Skin of body (tissue), 2 donors: ENCODE results near the gene SLC6A19. TPM values are rescaled to one million over a fixed set of nuclear protein-coding genes. Genes with fewer than 3 reads are reported as not detected.

Experiments used
- DNase-seq: peaks from one replicate; lab custom pipeline; 2025; lab: John Stamatoyannopoulos, UW
- total RNA-seq: library from RNA; depleted of rRNA; stranded (reverse); fragments of >200 nt; gene quantifications from one replicate; pipeline ENCODE4 v1.2.3, GENCODE V29; 2014

Gene SLC6A19
- total RNA-seq, 1 donor from 2014 or later: not detected

DNA sequence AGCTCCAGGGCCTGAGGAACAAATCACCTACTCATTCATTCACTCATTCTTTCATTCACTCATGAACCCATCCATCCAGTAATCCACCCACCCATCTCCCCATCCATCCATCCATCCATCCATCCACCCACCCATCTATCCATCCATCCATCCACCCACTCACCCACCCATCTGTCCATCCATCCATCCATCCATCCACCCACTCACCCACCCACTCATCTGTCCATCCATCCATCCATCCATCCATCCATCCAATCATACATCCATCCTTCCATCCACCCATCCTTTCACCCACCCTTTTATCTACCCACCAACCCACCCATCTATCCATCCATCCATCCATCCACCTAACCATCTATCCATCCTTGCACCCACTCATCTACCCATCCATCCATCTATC lies 35.5 kb upstream of the SLC6A19 start:
- no peak for DNase-seq

DNA sequence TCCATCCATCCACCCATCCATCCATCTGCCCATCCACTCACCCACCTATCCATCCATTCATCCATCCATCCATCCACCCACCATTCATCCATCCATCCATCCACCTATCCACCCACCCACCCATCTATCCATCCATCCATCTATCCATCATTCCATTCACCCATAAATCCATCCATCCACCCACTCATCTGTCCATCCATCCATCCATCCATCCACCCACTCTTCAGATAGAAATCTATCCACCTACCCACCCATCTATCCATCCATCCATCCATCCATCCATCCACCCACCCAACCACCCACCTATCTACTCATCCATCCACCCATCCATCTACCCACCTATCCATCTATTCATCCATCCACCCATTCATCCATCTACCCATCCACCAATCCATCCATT lies 35.0 kb upstream of the SLC6A19 start:
- DNase-seq: no peak

DNA sequence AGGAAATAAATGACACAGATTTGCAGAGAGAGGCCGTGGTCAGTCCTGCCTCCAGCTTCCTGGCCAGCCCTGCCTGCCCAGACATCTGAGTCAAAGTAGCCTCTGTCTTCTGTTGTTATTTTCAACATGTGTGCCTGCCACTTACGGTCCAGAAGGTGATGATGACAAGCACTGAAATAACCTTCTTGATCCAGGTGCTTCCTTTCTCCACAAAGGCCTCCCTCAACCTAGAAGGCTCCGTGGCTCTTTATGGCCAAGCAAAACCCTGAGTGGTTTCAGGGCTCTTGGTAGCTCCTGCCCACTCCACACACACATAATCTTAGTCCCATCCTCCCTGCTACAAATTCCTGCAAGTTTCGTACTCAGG lies 34.1 kb upstream of the SLC6A19 start:
- DNase-seq: no peak

DNA sequence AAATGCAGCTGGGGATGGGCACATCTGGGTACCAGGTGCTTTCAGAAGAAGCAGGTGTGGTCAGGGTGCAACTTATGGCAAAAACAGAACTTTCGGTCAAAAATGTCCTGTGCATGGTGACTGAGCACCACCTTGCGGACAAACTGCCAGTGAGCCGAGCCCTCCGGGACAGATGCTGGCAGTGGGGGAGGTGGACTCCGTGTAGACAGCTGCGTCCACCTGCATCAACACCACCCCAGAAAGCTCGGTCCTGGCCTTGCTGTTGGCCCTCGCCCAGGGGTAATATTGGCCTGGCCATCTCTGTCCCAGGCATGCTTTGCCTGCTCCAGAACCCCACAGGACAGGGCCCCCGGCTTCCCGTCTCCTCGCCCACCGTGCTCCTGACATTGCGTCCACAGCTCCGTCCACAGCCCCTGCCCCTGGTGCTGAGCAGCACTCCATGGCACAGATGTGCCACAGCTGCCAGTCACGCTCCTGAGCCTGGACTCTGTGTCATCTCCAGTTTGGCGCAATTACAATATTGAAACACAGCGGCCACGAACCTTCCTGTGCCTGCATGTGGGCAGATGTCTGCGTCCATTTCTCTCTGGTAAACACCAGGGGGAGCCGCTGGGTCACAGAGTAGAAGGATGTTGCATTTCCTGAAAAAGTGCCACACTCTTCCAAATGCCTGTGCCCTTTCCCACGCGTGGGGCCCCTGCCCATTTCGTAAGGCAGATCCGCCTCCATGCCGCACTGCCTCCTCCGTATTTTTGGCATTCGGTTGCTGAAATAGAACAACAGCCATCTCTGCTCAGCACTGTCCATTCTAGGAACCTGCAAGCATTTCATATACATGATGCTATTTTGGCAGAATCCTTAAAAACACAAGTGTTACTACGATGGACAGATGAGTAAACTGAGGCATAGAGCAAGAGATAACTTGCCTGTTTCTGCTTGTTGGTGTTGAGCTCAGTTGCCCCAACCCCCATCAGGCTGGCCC lies 33.4 kb upstream of the SLC6A19 start:
- DNase-seq: peak; percentile 64

DNA sequence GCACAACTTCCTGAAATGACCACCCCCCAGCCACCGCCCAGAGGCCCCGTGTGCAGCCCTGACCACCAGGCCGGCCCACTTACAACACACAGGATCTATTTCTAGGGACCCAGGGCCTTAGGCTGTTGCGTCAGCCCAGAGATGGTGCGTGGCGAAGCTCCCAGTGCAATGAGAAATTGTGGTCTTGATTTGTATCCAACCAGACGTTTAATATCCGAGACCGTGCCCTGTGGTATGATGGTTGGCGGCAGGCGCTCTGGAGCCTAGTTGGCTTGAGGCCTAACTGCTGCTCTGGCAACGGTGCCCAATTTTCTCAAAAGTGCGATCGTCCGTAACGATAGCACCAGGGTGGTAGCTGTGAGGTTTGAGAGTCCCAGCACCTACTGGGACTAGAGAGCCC lies 32.6 kb upstream of the SLC6A19 start:
- DNase-seq: no peak

DNA sequence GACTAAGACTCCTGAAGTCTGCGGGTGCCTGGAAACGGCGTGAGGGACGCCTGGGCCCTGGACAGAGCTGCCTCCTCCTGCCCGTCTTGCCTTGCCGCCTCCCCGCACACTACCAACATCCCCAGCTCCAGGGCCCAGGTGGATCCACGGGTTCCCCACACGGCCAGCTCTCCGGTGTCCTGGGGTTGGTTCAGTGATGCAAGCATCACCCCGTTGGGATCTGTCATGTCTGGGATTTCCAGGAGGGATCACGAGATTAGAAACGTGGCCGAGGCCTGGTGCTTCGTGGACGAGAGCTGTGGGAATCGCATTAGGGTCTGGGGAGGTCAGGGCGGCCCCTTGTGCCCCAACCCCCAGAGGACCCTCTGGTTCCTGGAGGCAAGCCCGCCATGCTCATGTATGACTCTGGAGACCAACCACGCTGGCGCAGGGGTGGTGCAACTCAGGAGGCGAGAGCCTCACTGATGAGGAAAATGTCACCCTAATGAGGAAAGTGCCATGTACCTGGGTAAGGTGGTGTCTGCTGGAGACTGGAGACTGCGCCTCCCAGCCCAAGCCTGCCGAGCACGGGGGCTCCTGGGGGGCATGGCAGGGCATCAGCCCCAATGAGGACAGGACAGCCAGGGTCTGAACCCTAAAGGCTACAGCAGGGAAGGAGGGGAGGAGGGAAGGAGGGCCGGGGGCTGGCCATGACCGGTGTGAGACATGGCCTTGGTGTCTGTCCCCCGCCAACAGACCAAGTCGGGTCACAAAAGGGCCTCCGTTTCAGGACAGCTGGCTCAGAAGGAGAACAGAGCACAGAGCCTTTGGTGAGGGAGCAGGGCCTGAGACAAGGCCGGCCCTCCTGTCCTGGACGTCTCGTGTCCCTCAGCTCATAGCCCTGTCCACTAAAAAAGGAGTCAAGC lies 31.9 kb upstream of the SLC6A19 start:
- no peak for DNase-seq

DNA sequence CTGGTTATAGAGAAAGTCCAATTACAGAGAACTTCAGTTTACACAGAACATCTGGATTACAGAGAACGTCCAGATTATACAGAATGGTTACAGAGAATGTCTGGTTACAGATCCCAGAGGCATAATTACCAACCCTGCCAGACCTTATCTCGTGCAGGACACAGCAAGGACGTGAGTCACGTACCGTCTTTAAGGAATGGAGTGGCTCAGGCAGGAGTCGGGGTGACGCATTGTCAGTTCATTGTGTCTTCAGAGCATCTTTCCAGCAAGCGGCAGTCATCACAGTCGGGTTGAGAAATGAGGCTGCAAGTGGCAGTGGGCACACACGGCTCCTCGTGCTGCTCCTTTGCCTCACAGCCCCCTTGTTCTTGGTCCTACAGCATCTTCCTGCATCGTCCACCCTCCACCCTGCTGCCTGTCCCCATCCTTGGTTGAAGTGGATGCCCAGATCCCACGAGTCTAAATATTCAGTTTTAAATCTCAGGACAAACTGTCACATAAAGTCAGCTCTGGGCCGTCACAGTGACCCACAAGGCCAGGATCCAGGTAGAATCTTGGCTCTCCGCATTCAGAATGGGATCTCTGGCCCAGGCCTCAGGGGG lies 30.0 kb upstream of the SLC6A19 start:
- DNase-seq: no peak

- DNase-seq: no peak
These were observed 29.3 kb upstream of the SLC6A19 start for GRCh38 chr5:1172007-1172581.

DNA sequence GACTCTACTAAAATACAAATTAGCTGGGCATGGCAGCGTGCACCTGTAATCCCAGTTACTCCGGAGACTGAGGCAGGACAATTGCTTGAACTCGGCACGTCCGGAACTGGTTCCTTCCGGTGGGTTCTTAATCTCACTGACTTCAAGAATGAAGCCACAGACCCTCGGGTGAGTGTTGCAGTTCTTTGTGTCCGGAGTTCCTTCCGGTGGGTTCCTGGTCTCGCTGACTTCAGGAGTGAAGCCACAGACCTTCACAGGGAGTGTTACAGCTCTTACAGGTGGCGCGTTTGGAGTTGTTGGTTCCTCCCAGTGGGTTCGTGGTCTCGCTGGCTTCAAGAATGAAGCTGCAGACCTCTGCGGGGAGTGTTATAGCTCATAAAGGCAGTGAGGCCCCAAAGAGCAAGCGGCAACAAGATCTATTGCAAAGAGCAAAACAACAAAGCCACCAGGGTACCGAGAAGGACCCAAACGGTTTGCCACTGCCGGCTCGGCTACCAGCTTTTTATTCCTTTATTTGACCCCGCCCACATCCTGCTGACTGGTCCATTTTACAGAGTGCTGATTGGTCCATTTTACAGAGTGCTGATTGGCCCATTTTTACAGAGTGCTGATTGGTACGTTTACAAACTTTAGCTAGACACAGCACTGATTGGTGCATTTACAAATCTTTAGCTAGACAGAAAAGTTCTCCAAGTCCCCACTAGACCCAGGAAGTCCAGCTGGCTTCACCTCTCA lies 28.6 kb upstream of the SLC6A19 start:
- DNase-seq: no peak

DNA sequence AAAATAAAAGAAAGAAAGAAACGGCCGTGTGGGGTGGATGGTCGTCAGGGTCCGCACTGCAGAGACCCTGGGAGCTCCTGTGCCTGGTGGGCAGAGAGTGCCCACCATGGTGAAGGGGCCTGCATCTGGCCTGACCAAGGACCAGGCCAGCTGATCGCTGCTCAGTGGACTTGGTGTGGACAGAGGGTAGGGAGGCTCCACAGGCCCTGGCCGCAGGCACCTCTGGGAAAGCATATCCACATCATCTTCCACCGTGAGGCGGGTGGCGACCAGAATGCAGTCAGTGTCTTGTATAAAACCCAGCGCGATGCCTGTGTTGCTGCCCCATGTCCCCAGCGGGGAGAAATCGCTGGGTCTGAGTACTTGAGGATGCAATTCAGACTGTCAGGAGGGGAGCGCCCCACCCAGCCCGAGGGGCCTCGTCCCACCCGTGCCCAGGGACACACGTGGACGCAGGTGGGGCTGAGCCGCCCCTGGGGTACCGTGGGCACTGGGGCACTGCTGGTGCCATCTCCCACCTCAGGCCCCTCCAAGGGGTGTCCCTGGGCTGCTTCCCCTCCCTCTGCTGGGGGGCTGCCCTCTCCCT lies 27.8 kb upstream of the SLC6A19 start:
- no peak for DNase-seq

DNA sequence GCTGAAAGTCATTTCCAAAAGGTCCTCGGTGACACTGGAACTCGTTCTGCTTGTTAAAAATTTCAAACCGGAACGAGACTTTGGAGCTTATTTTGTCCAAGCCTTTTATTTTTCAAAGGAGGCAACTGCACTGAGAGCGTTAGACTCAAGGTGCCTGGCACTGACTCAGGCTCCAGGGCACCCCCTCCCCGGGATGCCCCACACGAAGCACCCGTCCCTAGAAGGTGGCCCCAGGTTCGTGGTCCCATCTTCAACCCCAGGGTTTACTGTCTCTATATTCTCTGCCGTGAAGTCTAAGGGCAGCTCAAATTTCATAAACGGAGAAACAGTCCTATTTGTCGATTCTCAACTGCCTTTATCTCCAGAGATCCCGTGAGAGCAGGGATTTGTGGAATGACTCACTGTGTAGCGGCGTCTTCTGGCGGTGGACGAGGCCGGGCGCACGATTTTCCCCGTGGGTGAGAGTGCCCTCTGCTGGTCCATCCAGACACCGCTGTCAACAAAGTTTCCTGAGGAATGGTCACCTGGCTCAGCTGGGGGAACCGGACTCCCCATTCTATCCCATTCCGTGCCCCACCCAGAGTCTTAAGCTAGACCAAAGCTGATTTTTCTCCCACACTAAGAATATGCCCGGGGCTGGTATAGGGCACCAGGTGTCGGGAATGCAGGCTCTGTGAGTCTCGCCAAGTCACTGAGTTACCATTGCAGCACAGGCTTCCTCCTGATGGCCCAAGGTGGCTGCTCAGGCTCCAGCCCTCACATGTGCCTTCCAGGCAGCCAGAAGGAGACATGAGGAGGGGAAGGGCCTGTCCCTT lies 27.1 kb upstream of the SLC6A19 start:
- DNase-seq: peak; percentile 24

- no peak for DNase-seq
These were observed 26.4 kb upstream of the SLC6A19 start for GRCh38 chr5:1175015-1175414.

GRCh38 chr5:1175801-1176472 lies 25.5 kb upstream of the SLC6A19 start:
- DNase-seq: no peak

DNA sequence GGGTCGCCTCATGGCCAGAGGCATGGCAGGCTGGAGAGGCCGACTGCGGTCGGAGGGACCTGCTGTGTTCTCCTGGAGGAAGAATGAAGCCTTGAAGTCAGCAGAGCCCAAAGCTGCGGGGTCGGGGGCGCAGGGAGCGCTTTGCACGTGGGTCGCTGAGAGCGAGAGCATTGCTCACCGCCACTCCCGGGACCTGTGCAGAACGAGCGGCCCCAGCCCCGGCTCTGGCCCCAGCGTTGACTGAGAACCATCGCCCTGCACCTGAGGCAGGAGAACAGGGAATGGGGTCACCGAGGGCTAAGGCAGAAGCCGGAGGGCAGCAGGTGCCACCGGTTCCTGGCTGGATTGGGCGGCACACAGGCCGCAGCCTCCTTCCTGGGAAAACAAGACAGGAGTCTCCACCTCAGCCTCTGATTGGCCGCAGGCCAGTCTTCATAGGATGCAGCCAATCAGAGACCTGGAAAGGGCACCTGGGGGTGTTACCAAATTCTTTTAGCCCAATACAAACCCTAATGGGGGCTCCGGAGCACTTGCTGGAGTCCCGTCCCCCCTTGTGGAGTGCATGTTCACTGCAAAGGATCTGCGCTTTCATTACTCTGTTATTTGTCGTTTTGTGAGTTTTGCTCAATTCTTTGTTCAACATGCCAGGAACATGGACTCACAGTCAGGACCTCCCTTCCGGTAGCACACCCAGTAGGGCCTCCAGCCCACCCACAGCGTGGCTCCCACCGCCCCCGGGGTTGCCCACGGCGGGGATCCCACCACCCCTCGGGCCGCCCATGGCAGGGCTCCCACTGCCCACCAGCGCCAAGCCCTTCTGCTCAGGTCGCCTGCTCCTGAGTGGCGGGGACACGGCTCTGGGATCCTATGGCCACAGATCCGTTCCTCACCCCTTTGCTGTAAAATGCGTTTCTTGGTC lies 24.7 kb upstream of the SLC6A19 start:
- DNase-seq: no peak

DNA sequence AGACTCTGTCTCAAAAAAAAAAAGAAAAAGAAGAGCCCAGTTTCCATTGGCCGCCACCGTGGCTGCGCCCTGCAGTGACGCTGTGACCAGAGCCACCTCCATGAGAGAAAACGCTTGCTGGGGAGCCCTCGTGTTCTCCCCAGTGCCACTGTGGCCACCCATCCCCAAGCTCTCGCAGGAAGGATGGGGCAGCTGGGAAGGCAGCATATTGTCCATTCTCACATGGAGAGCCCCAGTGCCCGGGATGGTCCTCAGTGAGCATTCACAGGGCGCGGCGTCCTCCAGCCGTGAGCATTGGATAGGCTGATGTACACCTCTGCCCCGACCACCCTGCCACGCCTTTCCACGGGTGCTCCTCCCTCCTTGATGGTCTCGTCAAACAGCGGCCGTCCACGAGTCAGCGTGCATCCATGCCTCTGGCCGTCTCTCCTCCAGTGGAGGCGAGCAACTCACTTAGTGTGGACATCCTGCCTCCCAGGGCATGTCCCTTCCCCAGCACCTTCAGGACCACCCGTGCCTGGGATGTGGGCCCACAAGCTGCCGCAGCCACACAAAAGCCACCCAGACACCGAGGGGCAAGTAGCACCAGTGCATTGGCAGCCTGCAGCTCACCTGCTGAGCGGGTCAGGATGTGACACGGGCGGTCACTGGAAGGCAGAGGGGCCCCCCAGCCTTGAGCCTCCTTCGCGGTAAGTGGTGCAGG lies 23.4 kb upstream of the SLC6A19 start:
- DNase-seq: no peak

DNA sequence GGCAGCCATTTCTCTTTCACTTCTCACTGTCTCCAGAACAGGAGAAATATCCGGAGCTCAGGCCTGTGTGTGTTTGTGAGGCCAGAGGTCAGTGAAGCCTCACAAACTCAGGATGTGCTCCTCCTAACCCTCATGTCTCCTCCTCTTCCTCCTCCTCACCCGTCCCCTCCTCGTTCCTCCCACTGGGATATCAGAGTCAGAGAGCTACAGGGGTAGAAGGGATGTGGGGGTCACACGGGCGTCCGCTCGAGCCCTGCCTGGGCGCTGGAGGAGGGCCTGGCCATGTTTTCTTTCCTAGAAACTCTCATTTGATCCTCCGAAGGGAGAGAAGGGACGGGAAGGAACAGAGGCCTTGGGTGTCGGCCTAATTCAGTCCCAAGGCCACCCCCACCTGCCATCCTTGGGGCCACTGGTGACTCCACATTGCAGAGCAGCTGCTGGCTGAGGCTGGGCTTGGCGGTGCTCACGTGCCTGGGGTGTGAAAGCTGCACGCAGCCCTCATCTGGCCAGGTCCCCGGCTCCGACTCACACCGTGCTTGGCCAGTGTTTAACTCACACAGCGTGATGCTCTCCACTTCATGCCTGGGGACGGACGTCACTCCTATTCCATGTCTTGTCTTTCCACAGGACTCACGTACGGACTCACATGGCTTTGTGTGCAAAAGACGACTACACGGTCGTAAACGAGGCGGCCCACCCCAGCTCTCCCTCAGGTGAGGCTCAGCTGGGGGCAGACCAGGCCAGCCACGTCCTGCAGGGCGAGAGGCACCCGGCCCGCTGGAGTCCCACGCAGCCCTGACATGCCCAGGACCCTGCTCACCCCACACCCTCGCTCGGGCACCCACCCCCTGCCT lies 22.6 kb upstream of the SLC6A19 start:
- DNase-seq: no peak
